Measurements from ENCODE around the gene PTPRJ. TPM values are rescaled to one million over a fixed set of nuclear protein-coding genes. Genes with fewer than 3 reads are reported as not detected.

PTPRJ gene
- total RNA-seq, 2 donors from 2014 or later = 26.5 to 37.4 TPM

DNA sequence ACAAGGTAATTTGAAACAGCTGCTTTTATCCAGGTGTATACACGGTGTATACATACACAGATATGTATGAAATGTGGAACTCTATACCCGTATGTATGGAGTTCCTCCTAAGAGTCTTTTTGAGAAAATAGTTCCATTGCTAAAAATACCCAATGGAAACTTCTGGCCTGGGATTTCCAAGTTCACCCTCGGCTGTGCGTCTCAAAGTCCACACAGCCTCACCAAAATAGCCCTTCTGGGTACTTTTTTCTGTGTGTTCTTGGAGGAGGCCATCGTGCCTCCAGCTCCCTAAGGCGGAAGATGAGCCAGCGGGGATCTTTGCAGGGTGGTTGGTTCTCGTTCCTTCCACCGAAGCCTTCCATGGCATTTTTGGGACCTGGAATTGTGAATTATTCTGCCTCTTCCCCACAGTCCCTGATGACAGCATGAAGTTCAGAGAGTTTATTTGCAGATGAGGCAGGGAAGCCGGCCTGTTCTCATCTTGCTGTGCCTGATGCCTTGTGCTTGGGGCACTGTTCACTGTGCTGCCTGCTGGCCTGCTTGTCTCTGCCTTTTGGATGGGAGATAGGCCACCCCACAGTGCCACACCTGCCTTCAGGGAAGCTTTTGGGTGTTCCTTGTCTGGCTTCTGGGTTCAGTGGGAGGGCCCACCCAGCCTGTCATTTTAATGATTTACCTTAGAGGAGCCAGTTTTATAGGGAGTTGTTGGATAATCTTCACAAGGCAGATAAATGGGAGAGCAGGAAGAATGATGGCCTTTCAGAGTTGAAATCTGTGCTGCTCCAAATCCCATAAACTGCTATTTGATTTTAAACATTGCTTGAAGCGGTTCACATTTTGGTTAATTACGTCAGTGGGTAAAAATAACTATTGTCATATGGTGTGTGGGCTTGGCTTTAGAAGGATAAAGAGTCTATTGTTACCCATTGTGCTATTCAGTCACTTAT, 123.5 kb downstream of the PTPRJ start:
- peaks cover 10% of the 10 kb centered on the region for H3K4me1 ChIP-seq (ENCODE audit: control insufficient read depth, insufficient read depth, low read length)
- no peak overlapping the region for H3K4me3 Mint-ChIP-seq
- H3K27ac Mint-ChIP-seq = no peak overlapping the region
- no peak overlapping the region for H3K4me3 ChIP-seq (ENCODE audit: low read length)
- H3K36me3 ChIP-seq (ENCODE audit: control insufficient read depth, insufficient read depth, low read length) = no peaks in the 10 kb centered on the region
- no peaks in the 10 kb centered on the region for H3K9me3 Mint-ChIP-seq
- no peak for DNase-seq
- H3K27me3 Mint-ChIP-seq (ENCODE audit: insufficient read depth) = no peaks in the 10 kb centered on the region
- TF ChIP-seq, protein P1, sequence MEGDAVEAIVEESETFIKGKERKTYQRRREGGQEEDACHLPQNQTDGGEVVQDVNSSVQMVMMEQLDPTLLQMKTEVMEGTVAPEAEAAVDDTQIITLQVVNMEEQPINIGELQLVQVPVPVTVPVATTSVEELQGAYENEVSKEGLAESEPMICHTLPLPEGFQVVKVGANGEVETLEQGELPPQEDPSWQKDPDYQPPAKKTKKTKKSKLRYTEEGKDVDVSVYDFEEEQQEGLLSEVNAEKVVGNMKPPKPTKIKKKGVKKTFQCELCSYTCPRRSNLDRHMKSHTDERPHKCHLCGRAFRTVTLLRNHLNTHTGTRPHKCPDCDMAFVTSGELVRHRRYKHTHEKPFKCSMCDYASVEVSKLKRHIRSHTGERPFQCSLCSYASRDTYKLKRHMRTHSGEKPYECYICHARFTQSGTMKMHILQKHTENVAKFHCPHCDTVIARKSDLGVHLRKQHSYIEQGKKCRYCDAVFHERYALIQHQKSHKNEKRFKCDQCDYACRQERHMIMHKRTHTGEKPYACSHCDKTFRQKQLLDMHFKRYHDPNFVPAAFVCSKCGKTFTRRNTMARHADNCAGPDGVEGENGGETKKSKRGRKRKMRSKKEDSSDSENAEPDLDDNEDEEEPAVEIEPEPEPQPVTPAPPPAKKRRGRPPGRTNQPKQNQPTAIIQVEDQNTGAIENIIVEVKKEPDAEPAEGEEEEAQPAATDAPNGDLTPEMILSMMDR (conservative IDR thresholded peaks at IDR 0.05) = no peak
- no peak overlapping the region for H3K9ac ChIP-seq (ENCODE audit: extremely low read depth, low read length, poor library complexity, severe bottlenecking)
- H3K36me3 Mint-ChIP-seq (ENCODE audit: low read depth) = no peaks in the 10 kb centered on the region
- WGBS, 2 experiments (ENCODE audit: insufficient coverage in 1 of 2, insufficient read length in 1 of 2) = 82 to 96% methylated on average over 9 to 12 of the region's 12 CpGs
- H3K4me1 Mint-ChIP-seq = peaks cover 33% of the 10 kb centered on the region
- H3K9me3 ChIP-seq (ENCODE audit: control insufficient read depth, low read length) = no peaks in the 10 kb centered on the region
- peak overlapping the region; percentile 12 for H3K27ac ChIP-seq (ENCODE audit: low read depth, low read length)
- no peaks in the 10 kb centered on the region for H3K27me3 ChIP-seq (ENCODE audit: control insufficient read depth, insufficient read depth, low read length, poor library complexity, severe bottlenecking)

DNA sequence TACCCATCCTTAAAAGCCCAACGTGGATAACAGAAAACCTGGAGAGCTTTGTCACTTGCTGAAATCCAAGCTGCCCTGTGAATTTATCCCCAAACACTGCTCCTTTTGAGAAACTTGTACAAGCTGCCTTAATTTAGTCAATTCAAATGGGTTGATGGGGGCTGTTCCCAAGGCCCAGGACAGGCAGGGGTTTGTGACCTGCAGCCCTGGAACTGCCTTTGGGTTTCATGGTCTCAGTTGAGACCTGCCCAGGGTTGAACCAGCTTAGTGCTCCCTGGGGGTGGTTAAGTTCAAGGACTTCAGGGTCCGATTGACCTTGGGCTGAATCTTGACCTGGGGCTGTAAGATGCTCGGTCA, 124.2 kb downstream of the PTPRJ start:
- Histone ChIP-seq H3K4me1 (ENCODE audit: control insufficient read depth, insufficient read depth, low read length) (peaks cover 10% of the 10 kb centered on the region), H3K9me3 (ENCODE audit: control insufficient read depth, low read length) (no peaks in the 10 kb centered on the region), H3K27me3 (ENCODE audit: control insufficient read depth, insufficient read depth, low read length, poor library complexity, severe bottlenecking) (no peaks in the 10 kb centered on the region), H3K36me3 (ENCODE audit: control insufficient read depth, insufficient read depth, low read length) (no peaks in the 10 kb centered on the region), H3K27ac (ENCODE audit: low read depth, low read length) (peak overlapping the region; percentile 12), H3K4me3 (ENCODE audit: low read length) (no peak overlapping the region), H3K9ac (ENCODE audit: extremely low read depth, low read length, poor library complexity, severe bottlenecking) (no peak overlapping the region)
- no peak for DNase-seq
- Mint-ChIP-seq H3K9me3 (no peaks in the 10 kb centered on the region), H3K36me3 (ENCODE audit: low read depth) (no peaks in the 10 kb centered on the region), H3K4me1 (peaks cover 35% of the 10 kb centered on the region), H3K4me3 (no peak overlapping the region), H3K27me3 (ENCODE audit: insufficient read depth) (no peaks in the 10 kb centered on the region), H3K27ac (no peak overlapping the region)
- TF ChIP-seq, protein P1 (conservative IDR thresholded peaks at IDR 0.05) = no peak
- WGBS, 2 experiments (ENCODE audit: insufficient coverage in 1 of 2, insufficient read length in 1 of 2) = 78 to 85% methylated on average over 3 of the region's 3 CpGs

DNA sequence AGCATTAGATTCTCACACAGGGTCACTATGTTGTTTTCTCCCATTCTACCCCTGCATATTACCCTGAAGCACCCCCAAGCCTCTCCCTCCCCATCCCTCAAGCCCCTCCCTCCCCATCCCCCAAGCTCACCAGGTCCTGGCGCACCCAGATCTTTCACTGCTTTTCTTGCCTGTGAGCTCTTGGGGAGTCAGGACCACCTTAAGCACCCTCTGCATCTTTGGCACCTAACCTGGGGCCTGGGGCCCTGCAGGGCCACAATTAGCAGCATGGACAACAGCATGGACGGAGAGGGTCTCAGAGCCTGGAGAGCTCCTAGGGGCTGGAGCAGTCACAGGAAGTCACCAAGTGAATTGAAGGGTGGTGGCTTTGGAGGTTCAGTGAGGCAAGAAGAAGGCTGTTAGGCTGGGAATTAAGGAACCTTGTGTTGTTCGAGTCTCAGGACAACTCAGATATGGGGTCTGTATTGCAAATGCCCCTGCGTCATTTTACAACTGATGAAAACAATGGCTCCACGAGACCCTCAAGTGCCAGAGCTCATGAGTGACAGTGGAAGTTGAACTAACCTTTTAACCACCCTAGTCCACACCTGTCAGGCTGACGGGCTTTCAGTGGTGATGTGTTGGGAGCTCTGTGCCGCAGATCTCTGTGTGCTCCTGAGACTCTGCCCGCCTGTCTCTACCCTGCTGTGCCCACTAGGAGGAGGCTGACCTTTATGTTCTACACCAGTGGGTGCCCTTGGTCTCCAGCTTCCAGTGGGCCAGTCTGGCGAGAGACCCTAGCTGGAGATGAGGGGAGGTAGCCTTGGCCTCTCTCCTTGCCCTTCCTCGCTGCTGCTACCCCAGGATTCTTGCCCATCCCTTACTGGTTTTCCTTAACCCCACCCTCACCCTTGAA, 125.0 kb downstream of the PTPRJ start:
- H3K4me3 Mint-ChIP-seq = no peak overlapping the region
- Histone ChIP-seq H3K4me1 (ENCODE audit: control insufficient read depth, insufficient read depth, low read length) (peaks cover 10% of the 10 kb centered on the region), H3K27me3 (ENCODE audit: control insufficient read depth, insufficient read depth, low read length, poor library complexity, severe bottlenecking) (no peaks in the 10 kb centered on the region), H3K27ac (ENCODE audit: low read depth, low read length) (no peak overlapping the region), H3K4me3 (ENCODE audit: low read length) (no peak overlapping the region), H3K36me3 (ENCODE audit: control insufficient read depth, insufficient read depth, low read length) (no peaks in the 10 kb centered on the region), H3K9me3 (ENCODE audit: control insufficient read depth, low read length) (no peaks in the 10 kb centered on the region), H3K9ac (ENCODE audit: extremely low read depth, low read length, poor library complexity, severe bottlenecking) (no peak overlapping the region)
- TF ChIP-seq, protein P1 (conservative IDR thresholded peaks at IDR 0.05) = no peak
- WGBS, 2 experiments (ENCODE audit: insufficient coverage in 1 of 2, insufficient read length in 1 of 2) = 92 to 96% methylated on average over 5 to 10 of the region's 10 CpGs
- H3K27me3 Mint-ChIP-seq (ENCODE audit: insufficient read depth) = no peaks in the 10 kb centered on the region
- H3K9me3 Mint-ChIP-seq = no peaks in the 10 kb centered on the region
- peaks cover 38% of the 10 kb centered on the region for H3K4me1 Mint-ChIP-seq
- no peak for DNase-seq
- no peak overlapping the region for H3K27ac Mint-ChIP-seq
- H3K36me3 Mint-ChIP-seq (ENCODE audit: low read depth) = no peaks in the 10 kb centered on the region

All from endodermal cell (in vitro differentiated cells).